Fibroblast of the aortic adventitia (primary cell): ENCODE results near the gene MMS19. TPM values are rescaled to one million over a fixed set of nuclear protein-coding genes. Genes with fewer than 3 reads are reported as not detected.

Experiments
- DNase-seq: peaks from one replicate; pipeline ENCODE4 v3.0.0-alpha.2; 2010; ENCODE audit warnings: low read depth
- H3K4me3 ChIP-seq: 2 replicates; pipeline ENCODE4 v1.5.1; 2011; ENCODE audit warnings: low read depth, mild to moderate bottlenecking, control low read depth, low read length, moderate library complexity
- total RNA-seq: library from RNA; depleted of rRNA; stranded (reverse); fragments of >200 nt; gene quantifications from 2 replicates; pipeline ENCODE4 v1.2.3, GENCODE V29; 2012; ENCODE audit warnings: low replicate concordance
- TF ChIP-seq, protein P1 (sequence below): IDR thresholded peaks from 2 replicates; pipeline ENCODE4 v1.5.1; 2011; ENCODE audit warnings: mild to moderate bottlenecking, low read length, control low read depth, inconsistent platforms; ENCODE audit not compliant: insufficient read depth

Gene MMS19
- 50.9 and 81.1 TPM in 2 replicates for total RNA-seq

DNA sequence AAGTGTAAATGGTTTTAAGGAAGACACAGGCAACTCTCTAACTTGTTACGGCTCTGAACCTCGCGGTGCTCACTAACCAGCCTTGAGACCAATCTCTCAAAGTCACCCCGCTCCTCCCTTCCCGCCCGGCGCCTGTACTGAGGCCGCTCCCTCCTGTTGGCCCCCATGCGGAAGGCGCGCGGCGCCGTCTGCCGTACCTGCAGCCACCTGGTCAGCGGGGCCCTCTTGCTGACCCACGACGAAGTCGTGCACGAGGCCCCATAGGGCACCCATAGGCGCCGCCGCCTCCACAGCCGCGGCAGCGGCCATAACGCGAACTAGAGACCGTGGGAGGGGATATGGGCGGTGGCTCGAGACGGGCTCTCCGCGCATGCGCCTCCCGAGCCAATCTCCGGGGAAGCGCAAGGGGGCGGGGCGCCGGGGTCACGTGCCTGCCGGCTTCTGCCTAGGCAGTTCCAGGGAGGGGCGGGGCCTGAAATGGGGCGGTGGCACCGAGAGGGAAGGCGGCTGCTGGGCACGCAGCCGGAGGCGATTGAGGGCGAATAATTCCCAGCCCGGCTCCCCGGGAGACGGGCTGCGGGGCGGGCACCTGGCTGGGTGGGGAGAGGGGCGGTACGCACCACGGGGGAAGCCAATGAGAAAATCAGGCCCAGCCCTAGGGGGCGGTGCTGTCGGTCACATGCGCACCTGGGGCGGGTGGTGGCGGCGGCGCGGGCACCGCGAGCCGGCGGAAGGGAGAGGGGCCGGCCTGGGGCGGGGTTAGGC is at the start of gene MMS19:
MMS19 (minus strand) TSS at position 347 of the 765 bp plus-strand sequence; CDS start at position 309, 38 bp downstream.
- peak within 1 kb of the TSS; percentile 99 for H3K4me3 ChIP-seq
- peak; percentile 98 for DNase-seq
- TF ChIP-seq, protein P1, sequence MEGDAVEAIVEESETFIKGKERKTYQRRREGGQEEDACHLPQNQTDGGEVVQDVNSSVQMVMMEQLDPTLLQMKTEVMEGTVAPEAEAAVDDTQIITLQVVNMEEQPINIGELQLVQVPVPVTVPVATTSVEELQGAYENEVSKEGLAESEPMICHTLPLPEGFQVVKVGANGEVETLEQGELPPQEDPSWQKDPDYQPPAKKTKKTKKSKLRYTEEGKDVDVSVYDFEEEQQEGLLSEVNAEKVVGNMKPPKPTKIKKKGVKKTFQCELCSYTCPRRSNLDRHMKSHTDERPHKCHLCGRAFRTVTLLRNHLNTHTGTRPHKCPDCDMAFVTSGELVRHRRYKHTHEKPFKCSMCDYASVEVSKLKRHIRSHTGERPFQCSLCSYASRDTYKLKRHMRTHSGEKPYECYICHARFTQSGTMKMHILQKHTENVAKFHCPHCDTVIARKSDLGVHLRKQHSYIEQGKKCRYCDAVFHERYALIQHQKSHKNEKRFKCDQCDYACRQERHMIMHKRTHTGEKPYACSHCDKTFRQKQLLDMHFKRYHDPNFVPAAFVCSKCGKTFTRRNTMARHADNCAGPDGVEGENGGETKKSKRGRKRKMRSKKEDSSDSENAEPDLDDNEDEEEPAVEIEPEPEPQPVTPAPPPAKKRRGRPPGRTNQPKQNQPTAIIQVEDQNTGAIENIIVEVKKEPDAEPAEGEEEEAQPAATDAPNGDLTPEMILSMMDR = no peak

DNA sequence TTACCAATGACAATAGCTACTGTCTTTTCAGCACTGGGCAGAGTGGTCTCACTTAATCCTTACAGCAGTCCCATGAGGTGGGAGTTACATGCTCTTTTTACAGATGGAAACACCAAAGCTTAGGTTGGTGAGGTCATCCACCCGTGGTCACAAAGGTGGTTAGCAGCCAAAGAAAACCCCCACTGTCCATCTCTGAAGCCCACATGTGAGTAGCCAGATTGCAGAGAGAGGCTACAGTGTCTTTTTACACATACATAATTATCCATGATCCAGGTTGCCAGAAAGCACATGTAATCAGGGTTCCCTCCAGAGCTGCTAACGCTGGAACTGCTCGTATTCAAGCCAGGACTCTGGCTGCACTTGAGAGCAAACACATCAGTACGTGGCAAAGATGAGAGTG is 49.7 kb upstream of the MMS19 start:
- H3K4me3 ChIP-seq = no peak overlapping the region
- TF ChIP-seq, protein P1 = no peak
- no peak for DNase-seq

DNA sequence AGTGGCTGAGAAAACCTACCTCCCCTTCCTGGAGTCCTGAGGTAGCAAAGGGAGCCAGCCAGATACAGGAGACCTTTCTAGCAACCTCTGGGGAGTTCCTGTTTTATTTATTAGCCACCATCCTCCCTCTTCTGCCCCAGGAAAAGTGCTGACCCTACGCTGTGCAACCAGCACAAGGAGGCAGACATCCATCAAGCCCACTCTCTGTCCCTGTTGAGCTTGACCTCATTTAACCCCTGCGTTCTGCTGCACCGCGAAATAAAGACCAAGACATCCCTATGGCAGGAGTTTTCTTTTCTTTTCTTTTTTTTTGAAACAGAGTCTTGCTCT is 49.0 kb upstream of the MMS19 start:
- TF ChIP-seq, protein P1 = no peak
- no peak overlapping the region for H3K4me3 ChIP-seq
- no peak for DNase-seq

GRCh38 chr10:97546456-97547270 is 48.4 kb upstream of the MMS19 start:
- H3K4me3 ChIP-seq = no peak overlapping the region
- no peak for DNase-seq
- TF ChIP-seq, protein P1 = no peak

GRCh38 chr10:97543025-97543546 is 44.9 kb upstream of the MMS19 start:
- DNase-seq = peak; percentile 92
- TF ChIP-seq, protein P1 = no peak
- H3K4me3 ChIP-seq = no peak overlapping the region

GRCh38 chr10:97542169-97543024 is 44.2 kb upstream of the MMS19 start:
- H3K4me3 ChIP-seq = peak overlapping the region; percentile 33
- peak; percentile 97 for DNase-seq
- TF ChIP-seq, protein P1 = no peak
